ENCODE measurements around the gene BACE2.

BACE2 gene

GRCh38 chr21:41316200-41317062, 148.5 kb downstream of the BACE2 start, which contains the start of gene FAM3B:
FAM3B (plus strand) TSS chr21:41316801; CDS start chr21:41316880, 79 bp downstream.
- H3K4me1 ChIP-seq, result peaks cover 0 to 15% (median 11%) of the 10 kb centered on the region in 4 donors
- H3K4me3 ChIP-seq, result peak within 1 kb of the TSS; percentile 30 to 41
- intact Hi-C loops (cut with DNase I; ENCODE audit: low total_unique reads), result no loop called here
- H3K27ac ChIP-seq, result no peak within 1 kb of the TSS
- no peaks in the 10 kb centered on the region for H3K36me3 ChIP-seq
- H3K9me3 ChIP-seq, result no peaks in the 10 kb centered on the region
- peaks cover 0 to 29% of the 10 kb centered on the region in 2 donors for H3K27me3 ChIP-seq
- no peak for DNase-seq
- TF ChIP-seq, protein P1, sequence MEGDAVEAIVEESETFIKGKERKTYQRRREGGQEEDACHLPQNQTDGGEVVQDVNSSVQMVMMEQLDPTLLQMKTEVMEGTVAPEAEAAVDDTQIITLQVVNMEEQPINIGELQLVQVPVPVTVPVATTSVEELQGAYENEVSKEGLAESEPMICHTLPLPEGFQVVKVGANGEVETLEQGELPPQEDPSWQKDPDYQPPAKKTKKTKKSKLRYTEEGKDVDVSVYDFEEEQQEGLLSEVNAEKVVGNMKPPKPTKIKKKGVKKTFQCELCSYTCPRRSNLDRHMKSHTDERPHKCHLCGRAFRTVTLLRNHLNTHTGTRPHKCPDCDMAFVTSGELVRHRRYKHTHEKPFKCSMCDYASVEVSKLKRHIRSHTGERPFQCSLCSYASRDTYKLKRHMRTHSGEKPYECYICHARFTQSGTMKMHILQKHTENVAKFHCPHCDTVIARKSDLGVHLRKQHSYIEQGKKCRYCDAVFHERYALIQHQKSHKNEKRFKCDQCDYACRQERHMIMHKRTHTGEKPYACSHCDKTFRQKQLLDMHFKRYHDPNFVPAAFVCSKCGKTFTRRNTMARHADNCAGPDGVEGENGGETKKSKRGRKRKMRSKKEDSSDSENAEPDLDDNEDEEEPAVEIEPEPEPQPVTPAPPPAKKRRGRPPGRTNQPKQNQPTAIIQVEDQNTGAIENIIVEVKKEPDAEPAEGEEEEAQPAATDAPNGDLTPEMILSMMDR (IDR thresholded peaks at IDR 0.05), result no peak

GRCh38 chr21:41317063-41317392, 149.1 kb downstream of the BACE2 start:
- Histone ChIP-seq H3K36me3 (no peaks in the 10 kb centered on the region), H3K4me3 (peak overlapping the region; percentile 30 to 41), H3K4me1 (peaks cover 0 to 15% (median 11%) of the 10 kb centered on the region in 4 donors), H3K27ac (no peak overlapping the region), H3K9me3 (no peaks in the 10 kb centered on the region), H3K27me3 (peaks cover 0 to 29% of the 10 kb centered on the region in 2 donors)
- DNase-seq, result no peak
- TF ChIP-seq, protein P1 (IDR thresholded peaks at IDR 0.05), result no peak
- intact Hi-C loops (cut with DNase I; ENCODE audit: low total_unique reads), result no loop called here

DNA sequence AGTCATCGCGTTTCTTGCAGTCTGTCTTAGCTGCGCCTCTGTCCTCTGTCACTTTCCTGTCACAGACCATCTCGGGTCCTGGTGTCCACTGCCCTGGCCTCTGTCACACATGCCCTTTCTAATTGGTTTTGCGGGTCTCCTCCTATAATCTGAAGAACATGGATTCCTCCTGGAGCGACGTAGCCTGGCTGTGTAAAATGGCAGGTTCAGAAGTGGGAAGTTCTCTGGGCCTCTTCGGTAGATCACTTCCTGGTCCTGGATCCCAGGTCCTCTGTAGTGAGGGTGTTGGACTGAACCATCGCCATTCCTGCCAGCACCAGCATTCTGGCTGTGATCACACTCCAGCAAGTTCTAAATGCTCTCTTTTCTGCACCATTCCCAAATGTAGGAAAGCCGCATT, 149.5 kb downstream of the BACE2 start:
- Histone ChIP-seq H3K27ac (no peak overlapping the region), H3K27me3 (peaks cover 0 to 29% of the 10 kb centered on the region in 2 donors)

DNA sequence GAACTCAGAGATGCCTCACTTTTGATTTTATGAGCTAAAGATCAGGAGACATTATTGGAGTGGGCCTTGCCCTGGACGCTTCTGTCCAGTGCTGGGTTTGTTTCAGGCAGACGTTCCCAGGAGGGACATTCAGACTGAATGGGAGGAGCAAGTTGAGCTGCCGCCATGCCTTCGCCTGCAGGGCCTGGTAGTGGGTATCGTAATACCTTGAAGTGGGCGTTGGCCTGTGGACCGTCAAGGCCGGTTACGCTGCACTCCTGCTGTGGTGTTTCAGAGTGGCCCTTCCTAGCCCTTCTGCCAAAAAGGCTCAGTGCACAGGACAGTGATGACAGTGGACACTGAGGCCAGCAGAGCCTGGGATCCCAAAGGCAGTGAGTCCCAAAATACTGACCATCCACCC, 150.3 kb downstream of the BACE2 start:
- TF ChIP-seq, protein P1 (IDR thresholded peaks at IDR 0.05), result no peak
- Histone ChIP-seq H3K36me3 (no peaks in the 10 kb centered on the region), H3K9me3 (no peaks in the 10 kb centered on the region), H3K27me3 (peaks cover 0 to 31% of the 10 kb centered on the region in 2 donors), H3K27ac (no peak overlapping the region), H3K4me3 (no peak overlapping the region), H3K4me1 (peaks cover 0 to 15% (median 11%) of the 10 kb centered on the region in 4 donors)
- intact Hi-C loops (cut with DNase I; ENCODE audit: low total_unique reads), result no loop called here
- no peak for DNase-seq

More for the DNA sequence above, 149.5 kb downstream of the BACE2 start:
- Histone ChIP-seq H3K4me3 (no peak overlapping the region), H3K36me3 (no peaks in the 10 kb centered on the region), H3K9me3 (no peaks in the 10 kb centered on the region), H3K4me1 (peaks cover 0 to 15% (median 11%) of the 10 kb centered on the region in 4 donors)
- no peak for DNase-seq
- TF ChIP-seq, protein P1 (IDR thresholded peaks at IDR 0.05), result no peak
- intact Hi-C loops (cut with DNase I; ENCODE audit: low total_unique reads), result no loop called here

GRCh38 chr21:41319273-41319672, 151.3 kb downstream of the BACE2 start:
- peaks cover 0 to 15% (median 11%) of the 10 kb centered on the region in 4 donors for H3K4me1 ChIP-seq
- H3K9me3 ChIP-seq, result no peaks in the 10 kb centered on the region
- DNase-seq, result no peak
- no peaks in the 10 kb centered on the region for H3K36me3 ChIP-seq
- no peak overlapping the region for H3K4me3 ChIP-seq
- intact Hi-C loops (cut with DNase I; ENCODE audit: low total_unique reads), result no loop called here
- H3K27ac ChIP-seq, result no peak overlapping the region
- H3K27me3 ChIP-seq, result peaks cover 0 to 31% of the 10 kb centered on the region in 2 donors
- TF ChIP-seq, protein P1 (IDR thresholded peaks at IDR 0.05), result no peak
